TTC549 (cell line): ENCODE measurements around the gene TMEM9.

Experiments used
- FAIRE-seq: peaks from 2 replicates; lab custom pipeline; 2012; peaks lifted over from hg19 to GRCh38; lab: Jason Lieb, UNC

Gene TMEM9

DNA sequence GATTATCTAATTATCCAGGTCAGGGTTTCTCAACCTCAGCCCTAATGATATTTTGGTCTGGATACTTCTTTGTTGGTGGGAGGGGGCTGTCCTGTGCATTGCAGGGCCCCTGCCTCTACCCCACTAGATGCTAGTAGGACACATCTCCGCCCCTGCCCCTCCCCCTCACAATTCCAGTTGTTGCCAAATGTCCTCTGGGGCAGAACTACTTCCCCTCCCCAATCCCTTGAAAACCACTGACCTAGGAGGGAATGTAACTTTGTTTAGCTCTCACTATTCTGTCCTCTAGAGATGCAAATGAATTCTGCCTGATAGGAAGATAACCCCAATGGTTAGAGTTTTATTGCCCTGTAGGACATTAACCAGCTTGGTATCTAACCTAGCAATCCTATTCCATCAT, 50.1 kb downstream of the TMEM9 start:
- FAIRE-seq, result no peak

DNA sequence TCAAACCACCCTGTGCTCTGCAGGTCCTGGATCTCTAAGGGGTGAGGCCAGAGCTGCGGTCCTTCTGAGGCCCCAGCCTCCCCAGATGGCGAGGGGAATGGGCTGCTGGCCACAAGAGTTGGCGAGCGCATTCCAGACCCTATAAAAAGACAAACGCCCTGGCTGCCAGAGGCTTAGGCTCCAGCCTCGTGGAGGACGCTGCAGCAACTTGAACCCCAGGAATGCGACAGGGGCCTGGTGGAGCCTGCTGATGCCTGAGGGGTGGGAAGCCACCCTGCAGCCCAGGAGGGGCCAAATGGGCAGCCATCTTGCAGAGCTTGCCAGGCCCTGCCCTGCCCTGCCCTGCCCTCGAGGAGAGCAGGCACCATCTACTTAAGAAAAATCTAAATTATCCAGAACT, 50.6 kb downstream of the TMEM9 start:
- no peak for FAIRE-seq

DNA sequence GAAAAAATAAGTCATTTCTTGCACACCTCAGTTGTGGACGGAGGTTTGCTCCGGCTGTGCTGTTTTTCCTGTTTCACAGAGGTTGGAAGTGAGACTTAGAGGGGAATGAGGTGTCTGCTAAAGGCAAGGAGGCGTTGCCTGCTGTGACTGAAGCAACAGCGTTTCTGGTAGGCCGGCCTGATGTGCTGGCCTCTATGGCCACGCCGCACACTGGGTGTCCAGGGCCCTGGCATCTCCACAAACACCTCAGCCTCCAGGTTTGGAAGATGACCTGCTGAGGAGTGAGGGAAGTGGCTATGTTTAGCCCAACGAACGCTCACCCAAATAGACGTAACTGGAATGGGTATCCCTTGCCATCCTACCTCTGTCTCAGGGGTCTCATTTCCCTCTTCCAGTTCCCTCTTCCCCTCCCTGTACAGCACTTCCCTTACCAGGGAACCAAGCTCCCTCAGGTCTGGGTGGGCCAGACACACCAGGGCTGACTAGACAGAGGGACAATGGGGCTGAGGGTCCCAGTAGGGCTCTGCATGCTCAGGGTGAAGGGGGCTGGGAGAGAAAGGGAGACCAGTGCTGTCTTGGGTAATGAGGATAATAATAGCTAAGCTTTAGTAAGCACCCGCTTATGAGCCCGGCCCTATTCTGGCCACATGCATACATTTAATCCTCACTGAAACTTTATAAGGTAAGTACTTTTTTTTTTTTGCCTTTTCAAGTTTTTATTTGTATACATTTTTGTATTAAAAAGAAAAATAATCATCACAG, 53.9 kb downstream of the TMEM9 start:
- FAIRE-seq, result no peak

DNA sequence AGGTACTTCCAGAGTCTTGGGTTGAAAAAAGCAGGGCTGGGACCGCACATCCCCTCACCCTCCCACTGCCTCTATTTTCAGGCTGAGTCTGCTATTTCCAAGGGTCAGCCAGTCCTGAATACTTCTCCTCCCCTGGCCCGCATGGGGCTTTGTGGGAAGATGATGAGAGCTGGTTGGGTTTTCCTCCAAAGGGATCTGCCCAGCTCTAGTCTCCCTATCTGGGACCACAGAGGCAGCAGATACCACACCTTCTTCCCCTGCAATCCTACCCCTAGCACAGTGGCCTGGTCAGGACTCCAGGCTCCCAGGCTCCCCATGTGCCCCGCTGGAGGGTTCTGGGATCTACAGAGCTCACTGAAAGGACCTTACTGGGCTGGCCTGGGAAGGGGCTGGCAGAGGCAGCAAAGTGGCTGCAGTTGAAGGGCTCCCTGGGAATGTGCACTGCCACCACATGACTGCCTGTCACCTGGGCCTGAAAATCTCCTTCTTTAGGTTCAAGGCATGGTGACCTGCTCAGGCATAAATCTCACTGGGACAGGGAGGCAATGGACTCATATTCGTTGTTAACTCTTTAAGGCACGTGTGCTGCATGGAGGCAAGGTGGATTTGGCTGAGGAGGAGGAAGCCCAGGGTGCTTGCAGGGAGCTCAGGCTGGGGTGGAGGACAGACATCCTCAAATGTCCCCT, 55.1 kb downstream of the TMEM9 start:
- FAIRE-seq, result no peak

GRCh38 chr1:201096977-201097856, 57.1 kb downstream of the TMEM9 start:
- FAIRE-seq, result no peak

DNA sequence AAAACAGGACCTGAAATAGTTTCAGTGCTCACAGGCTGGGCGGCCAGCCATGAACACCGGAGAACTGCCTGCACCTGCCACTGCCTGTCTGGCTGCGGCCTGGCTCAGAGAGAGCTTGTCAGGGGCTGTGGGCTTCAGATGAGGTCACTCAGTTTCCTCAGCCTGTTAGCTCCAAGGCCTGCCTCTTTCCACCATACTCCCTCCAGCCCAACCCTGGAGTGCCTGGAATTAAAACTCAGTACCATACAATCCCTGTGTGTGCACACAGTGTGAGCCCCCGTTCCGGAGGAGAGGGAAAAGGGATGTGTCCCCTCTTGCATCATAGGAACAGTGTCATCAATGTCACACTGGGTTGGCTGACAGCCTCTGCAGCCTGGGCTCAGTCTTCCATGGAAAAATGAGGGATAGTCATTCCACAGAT, 58.2 kb downstream of the TMEM9 start:
- FAIRE-seq, result no peak

GRCh38 chr1:201095581-201095980, 58.7 kb downstream of the TMEM9 start:
- no peak for FAIRE-seq

DNA sequence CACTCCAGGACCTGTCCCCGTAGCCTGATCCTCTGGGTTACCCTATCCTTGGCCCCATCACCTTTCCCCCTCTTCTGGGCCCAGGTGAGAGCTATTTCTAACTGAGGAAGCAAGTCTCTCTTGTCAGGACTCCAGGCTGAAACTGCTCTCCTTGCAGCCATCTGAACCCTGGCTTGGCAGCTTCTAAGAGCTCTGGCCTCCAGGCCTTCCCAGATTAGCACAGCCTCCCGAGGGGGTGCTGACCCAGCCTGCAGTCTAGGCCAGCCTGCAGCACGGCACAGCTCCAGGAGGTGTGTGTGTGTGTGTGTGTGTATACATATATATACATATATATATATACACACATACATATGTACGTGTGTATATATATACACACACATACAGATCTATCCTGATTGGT, 59.4 kb downstream of the TMEM9 start:
- no peak for FAIRE-seq

- FAIRE-seq, result no peak
Measured at GRCh38 chr1:201093962-201094361, 60.3 kb downstream of the TMEM9 start.

GRCh38 chr1:201093561-201093960, 60.7 kb downstream of the TMEM9 start:
- FAIRE-seq, result no peak

GRCh38 chr1:201092738-201093137, 61.5 kb downstream of the TMEM9 start:
- FAIRE-seq, result no peak

GRCh38 chr1:201091256-201091655, 63.0 kb downstream of the TMEM9 start:
- no peak for FAIRE-seq

DNA sequence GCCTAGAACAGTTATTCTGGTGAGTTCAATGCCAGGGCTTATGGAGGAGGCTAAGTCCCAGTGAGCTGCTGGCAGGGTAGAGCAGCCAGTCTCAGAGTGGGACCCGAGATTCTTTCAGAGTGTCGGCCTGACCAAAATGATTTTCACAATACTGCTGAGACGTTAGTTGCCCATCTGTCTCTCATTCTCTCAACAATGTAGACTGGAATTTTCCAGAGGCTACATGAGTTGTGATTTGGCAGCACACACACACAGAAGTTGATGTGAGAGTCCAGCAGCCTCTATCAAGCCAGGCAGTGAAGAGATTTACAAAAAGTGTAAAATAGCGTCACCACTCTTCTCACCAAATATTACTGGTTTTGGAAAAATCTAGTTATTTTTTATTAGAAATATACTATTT, 63.7 kb downstream of the TMEM9 start:
- FAIRE-seq, result peak; percentile 41

DNA sequence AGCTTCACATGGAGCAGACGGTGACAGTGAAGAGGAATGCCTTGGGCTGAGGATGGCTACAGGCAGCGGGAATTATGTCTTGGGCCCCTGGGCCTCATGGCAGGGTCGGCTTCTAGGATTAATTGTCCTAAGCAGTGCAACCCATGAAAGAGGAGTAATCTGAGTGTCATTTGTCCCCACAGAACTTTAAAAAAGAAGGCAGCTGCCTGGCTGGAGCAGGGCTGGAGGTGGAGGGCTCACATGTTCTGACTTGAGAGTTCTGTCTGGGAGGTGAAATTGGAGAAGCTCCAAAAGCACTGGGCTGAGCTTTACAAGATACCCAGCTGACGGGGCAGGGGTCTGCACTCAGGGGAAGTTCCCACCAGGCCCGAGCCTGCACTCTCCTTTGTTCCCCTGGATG, 64.7 kb downstream of the TMEM9 start:
- FAIRE-seq, result no peak

GRCh38 chr1:201088901-201089525, 65.3 kb downstream of the TMEM9 start:
- no peak for FAIRE-seq

GRCh38 chr1:201088395-201088794, 65.9 kb downstream of the TMEM9 start:
- FAIRE-seq, result no peak

DNA sequence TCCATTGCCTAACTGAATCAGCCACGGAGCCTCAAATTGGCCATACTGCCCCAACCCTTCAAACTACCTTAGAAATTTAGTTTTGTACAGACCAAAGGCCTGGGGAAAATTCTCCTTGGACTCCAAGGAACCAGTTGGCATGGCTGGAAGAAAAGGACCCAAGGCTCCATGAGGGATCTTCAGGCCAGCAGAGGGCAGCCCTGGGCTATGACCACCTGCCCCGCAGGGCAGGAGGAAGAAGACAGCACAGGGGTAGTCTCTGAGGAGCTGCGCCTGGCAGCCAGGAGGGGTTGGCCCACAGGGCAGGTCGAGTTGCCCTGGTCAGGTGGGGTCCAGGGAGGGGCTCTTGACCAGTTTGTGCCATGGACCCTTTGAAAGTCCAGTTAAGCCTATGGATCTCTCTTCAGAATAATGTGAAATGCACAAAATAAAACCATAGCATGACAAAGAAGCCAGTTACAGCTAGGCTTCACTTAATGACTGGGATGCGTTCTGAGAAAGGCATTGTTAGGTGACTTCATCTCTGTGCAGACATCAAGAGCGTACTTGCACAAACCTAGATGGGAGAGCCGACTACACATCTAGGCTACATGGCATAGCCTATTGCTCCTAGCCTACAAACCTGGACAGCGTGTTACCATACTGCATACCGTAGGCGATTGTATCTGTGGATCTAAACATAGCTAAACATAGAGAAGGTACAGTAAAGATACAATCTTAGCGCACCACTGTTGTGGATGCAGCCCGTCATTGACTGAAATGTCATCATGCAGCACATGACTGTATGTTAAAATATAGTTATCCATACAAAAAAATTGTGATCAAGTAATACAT, 68.2 kb downstream of the TMEM9 start:
- no peak for FAIRE-seq
